Ishikawa (cell line): ENCODE measurements around the gene AGAP1.

ENCODE experiments used
- EGR1 ChIP-seq: IDR thresholded peaks from 2 replicates; pipeline ENCODE4 v1.6.1; 2012
- NFIC ChIP-seq: IDR thresholded peaks from 2 replicates; pipeline ENCODE4 v1.6.1; 2012
- RAD21 ChIP-seq: IDR thresholded peaks from 2 replicates; pipeline ENCODE4 v1.6.1; 2012; ENCODE audit warnings: low read depth
- YY1 ChIP-seq: IDR thresholded peaks from 2 replicates; pipeline ENCODE4 v1.6.1; 2012; ENCODE audit warnings: low read depth
- ZBTB7A ChIP-seq: IDR thresholded peaks from 2 replicates; pipeline ENCODE4 v1.6.1; 2012; ENCODE audit warnings: low read depth
- TF ChIP-seq, protein P1 (sequence below): IDR thresholded peaks from 2 replicates; pipeline ENCODE4 v1.6.1; 2012
- TF ChIP-seq, protein P2 (sequence below): IDR thresholded peaks from 2 replicates; pipeline ENCODE4 v1.6.1; 2012; ENCODE audit warnings: low read depth, mild to moderate bottlenecking

DNA sequence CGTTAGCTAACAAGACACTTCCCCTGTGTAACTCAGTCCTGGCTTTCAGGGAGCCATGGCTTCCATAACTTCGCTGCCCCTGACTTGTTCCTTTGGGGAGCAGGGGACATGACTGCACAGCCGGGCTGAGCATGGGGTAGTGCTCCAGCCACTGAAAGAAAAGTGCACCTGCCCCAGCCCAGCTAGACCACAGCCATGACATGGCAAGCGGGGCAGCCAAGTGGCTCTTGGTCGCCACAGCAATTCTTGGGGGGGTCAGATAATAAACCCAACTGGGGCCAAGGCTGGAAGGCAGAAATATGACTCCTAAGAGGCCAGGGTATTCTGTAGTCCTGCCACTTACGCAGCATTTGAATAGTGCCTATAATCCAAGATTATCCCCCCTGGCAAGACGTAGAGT, 385.3 kb downstream of the AGAP1 start:
- no peak for TF ChIP-seq EGR1
- TF ChIP-seq RAD21 = no peak
- TF ChIP-seq YY1 = no peak
- TF ChIP-seq, protein P1, sequence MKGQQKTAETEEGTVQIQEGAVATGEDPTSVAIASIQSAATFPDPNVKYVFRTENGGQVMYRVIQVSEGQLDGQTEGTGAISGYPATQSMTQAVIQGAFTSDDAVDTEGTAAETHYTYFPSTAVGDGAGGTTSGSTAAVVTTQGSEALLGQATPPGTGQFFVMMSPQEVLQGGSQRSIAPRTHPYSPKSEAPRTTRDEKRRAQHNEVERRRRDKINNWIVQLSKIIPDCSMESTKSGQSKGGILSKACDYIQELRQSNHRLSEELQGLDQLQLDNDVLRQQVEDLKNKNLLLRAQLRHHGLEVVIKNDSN = no peak
- TF ChIP-seq NFIC = no peak
- TF ChIP-seq, protein P2, sequence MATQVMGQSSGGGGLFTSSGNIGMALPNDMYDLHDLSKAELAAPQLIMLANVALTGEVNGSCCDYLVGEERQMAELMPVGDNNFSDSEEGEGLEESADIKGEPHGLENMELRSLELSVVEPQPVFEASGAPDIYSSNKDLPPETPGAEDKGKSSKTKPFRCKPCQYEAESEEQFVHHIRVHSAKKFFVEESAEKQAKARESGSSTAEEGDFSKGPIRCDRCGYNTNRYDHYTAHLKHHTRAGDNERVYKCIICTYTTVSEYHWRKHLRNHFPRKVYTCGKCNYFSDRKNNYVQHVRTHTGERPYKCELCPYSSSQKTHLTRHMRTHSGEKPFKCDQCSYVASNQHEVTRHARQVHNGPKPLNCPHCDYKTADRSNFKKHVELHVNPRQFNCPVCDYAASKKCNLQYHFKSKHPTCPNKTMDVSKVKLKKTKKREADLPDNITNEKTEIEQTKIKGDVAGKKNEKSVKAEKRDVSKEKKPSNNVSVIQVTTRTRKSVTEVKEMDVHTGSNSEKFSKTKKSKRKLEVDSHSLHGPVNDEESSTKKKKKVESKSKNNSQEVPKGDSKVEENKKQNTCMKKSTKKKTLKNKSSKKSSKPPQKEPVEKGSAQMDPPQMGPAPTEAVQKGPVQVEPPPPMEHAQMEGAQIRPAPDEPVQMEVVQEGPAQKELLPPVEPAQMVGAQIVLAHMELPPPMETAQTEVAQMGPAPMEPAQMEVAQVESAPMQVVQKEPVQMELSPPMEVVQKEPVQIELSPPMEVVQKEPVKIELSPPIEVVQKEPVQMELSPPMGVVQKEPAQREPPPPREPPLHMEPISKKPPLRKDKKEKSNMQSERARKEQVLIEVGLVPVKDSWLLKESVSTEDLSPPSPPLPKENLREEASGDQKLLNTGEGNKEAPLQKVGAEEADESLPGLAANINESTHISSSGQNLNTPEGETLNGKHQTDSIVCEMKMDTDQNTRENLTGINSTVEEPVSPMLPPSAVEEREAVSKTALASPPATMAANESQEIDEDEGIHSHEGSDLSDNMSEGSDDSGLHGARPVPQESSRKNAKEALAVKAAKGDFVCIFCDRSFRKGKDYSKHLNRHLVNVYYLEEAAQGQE = no peak
- TF ChIP-seq ZBTB7A = no peak
